GM19467 (cell line): ENCODE measurements around the gene FER1L5.
A peak's percentile ranks its signal among the peaks of the same experiment; 100 is the strongest.
"Not testable (repeated sequence)": the region's sequence is repeated elsewhere in the genome, so short reads cannot be mapped to it uniquely, and the experiment has no call there.

ENCODE experiments used
- ATAC-seq: cut with Tn5 transposase; IDR thresholded peaks from one replicate; pipeline ENCODE4 v1.9.1; 2021; ENCODE audit warnings: mild to moderate bottlenecking, moderate library complexity; ENCODE audit not compliant: unreplicated experiment

Gene FER1L5

DNA sequence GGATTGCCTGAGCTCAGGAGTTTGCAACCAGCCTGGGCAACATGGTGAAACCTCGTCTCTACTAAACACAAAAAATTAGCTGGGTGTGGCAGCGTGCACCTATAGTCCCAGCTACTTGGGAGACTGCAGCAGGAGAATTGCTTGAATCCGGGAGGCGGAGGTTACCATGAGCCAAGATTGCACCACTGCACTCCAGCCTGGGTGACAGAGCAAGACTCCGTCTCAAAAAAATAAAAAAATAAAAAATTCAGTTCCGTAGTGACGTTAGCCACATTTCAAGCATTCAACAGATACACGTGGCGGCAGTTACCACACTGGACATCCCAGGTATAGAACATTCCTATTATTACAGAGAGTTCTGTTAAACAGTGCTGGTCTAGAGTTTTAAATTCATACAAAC lies 8.9 kb upstream of the FER1L5 start:
- no peak for ATAC-seq

DNA sequence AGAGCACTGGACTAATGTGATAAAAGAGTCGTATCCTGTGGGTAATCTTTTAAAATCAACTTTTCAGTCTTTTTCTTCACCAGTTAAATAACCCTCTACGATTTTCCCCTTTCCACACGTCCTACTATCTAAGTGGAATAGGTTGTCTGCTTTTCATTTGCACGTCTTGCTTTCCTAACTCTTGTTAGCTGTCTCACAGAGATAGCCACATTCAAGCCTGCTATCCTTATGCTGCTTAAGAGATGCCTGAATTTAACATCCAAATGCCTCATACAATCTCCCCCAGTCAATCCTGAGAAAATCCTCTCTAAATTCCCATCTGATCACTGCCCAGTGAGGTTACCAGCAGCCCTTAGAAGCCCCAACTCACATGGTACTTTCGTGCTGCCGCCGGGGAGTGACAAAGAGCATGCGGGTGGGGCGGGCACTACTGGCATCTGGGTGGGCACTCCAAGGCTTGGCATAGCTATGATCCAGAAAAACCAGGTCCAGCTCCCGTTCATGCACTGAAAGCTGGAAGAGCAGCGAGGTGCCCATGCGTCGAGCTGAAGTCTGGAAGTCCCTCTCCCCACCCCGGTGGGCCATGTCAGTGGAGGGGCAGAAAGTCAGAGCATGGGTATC lies 5.9 kb upstream of the FER1L5 start:
- no peak for ATAC-seq

DNA sequence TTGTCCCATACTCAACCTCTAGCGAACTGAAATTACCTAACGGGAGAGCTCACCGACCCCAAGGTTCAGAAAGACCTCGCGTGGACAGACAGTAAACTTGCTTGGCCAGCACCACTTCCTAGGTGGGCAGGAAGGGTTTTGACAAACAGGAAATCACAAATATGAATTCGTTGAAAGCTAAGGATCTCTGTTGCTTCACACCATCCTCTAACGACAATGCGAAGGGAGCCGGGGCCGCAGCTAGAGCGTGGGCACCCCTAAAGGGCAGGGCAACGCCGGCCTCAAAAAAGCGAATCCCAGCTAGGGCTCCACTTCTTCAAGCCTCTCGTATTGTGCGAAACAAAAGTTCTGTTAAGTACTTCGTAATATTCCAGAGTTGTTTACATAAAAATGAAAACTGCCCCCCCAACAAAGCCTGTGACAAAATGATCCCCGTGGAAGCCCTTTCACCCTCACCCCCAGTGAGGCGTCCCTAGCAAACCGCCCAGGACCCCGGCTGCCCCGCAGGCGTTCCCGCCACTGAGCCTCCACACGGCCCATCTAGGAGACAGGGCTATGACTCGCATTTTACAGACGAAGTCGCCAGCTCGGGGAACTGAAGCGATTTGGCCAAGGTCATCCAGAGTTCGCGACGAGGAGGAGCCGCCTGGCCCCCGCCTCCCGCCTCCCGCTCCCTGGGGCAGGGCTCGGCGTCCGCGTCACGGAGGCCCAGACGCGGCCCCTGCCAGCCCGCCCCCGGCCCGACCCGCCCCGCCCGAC lies 5.0 kb upstream of the FER1L5 start:
- peak; percentile 48 for ATAC-seq

DNA sequence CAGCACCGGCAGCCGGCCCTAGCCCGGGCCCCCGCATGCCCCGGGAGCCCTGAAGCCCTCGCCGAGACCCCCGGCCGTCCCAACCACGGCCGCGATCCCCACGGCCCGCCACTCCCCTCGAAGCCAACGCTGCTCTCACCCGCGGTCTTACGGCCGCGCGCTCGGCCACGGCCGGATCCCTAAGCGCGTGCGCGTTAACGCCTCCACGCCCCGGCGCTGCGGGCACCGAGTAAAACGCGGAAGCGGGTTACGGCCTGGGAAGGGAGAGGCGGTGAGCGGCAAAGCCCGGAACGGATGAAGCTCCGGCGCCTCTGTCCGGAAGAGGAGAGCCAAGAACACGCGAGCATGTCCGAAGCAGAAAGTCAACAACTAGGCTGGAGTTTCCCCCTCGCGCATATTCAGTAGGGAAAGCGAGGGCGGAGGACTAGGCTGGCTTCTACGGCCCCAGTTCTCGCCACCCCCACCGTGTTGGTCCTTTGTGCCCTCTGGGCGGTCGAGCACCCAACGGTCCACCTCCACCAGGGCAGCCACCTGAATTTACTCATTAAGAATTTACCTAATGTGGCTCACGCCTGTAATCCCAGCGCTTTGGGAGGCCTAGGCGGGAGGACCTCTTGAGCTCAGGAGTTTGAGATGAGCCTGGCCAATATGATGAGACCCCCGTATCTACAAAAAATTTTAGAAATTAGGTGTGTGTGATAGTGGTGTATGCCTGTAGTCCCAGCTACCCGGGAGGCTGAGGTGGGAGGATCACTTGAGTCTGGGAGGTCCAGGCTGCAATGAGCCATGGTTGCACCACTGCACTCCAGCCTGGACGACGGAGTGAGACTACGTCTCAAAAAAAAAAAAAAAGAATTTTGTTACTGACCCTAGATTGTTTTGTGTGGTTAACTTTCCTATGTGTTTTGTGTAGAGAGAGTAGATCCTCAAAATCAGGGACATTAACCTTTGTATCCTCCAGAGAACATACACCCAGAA lies 4.1 kb upstream of the FER1L5 start, which contains the start of gene KANSL3:
TSS of gene KANSL3 (minus strand) at position 169 of the 978 bp plus-strand sequence. CDS start 1,177 bp downstream, outside the sequence.
- ATAC-seq: peak; percentile 65

GRCh38 chr2:96647681-96648080 lies 5.1 kb downstream of the FER1L5 start:
- no peak for ATAC-seq

DNA sequence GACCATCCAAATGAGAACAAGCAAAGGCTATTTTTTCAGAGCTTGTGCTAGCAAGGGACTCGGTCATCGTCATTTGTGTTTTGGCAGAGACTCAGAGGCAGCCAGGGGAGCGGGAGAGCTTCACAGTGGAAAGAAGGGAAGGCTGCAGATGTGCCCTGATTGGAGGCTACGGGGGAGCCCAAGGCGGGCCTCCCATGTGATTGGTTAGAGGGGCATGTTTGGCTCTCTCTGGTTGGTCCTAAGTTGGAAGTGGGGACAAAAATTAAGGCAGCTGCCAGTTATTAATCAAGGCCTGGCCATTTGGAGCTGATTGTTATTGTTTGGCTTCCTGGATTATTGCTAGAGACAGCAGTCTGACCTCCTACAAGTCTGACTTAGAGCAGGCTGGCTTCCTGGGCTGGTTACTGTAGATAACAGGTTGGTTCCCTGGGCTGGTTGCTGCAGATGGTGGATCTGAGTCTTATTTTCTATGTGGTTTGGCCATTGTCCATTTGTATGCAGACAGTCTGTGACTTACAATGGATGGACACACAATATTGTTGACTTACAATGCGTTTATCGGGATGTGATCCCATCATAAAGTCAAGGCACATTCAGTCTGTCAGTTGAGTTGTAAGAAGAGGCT lies 5.9 kb downstream of the FER1L5 start:
- no peak for ATAC-seq

DNA sequence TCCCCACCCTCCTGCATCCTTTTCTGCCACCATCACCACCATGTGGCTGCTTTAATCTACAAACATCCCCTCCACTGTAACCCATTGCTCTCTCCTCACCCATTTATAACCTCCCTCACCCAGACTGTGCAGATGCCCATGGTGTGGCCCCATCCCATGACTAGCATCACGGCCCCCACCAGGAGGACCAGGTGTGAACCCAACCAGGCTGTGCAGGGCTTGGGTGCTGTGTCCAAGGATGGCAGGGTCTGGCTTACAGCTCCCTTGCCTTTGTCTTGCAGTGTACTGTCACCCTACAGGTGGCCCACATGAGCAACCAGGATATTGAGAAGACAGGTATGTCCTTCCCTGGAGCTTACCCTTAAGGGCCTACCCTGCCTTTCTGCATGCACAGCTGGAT lies 6.8 kb downstream of the FER1L5 start:
- no peak for ATAC-seq

DNA sequence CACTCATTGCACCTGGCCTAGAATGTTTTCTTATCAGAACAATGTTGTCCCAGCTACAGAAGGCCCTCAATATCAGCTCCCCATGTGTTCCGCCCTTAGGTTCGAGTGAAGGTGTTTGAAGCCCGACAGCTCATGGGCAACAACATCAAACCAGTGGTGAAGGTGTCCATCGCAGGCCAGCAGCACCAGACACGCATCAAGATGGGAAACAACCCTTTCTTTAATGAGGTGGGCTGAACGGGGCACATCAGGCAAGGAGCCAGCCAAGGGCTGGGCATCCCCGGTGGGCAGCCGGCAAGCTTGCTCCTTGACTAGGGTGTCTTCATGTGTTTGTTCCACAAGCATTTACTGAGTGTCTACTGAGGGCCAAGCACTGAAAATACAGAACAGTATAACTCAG lies 9.2 kb downstream of the FER1L5 start:
- no peak for ATAC-seq

DNA sequence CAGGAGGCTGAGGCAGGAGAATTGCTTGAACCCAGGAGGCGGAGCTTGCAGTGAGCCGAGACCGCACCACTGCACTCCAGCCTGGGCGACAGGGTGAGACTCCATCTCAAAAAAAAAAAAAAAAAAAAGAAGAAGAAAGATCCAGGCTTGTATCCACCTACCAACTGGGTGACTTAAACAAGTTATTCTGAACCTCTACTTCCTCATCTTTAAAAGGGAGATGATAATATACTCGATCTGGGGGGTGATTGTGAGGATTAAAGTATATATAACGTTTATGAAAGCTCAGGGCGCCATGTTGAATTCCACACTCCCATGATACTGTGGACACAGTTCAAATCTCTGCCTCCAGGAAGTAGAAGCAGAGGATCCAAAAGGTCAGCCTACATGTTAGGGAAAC lies 12.2 kb downstream of the FER1L5 start:
- ATAC-seq: not testable (repeated sequence)

DNA sequence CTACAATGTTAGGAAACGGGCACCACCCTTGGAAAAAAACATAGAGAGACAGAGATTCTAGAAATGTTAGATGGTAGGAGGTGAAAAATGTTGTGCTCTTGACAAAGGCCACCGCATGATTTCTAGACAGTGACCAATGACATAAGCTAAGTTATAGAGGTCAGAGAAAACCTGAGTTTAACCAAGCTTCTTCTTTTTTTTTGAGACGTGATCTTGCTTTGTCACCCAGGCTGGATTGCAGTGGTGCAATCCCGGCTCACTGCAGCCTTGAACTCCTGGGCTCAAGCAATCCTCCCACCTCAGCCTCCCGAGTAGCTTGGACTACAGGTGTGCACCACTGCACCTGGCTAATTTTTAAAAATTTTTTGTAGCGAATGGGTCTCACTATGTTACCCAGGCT lies 13.0 kb downstream of the FER1L5 start:
- no peak for ATAC-seq

GRCh38 chr2:96656540-96656939 lies 14.0 kb downstream of the FER1L5 start:
- no peak for ATAC-seq

DNA sequence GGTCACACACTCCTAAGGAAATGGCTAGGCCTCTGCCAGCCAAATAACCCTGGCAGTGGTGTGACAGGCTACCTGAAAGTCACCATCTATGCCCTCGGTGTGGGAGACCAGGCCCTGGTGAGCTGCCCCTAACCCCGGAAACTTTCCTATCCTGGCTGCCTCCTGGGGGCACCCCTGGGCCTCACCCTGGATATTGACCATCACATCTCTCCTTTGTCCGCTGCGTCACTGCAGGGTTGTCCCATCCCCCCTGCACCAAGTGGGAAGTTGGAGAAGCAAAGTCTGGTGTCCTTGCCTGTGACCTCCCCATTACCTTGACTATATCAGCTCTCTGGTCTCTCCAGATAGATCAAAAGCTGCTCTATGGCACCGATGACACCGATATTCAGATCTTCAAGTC lies 18.8 kb downstream of the FER1L5 start:
- no peak for ATAC-seq

DNA sequence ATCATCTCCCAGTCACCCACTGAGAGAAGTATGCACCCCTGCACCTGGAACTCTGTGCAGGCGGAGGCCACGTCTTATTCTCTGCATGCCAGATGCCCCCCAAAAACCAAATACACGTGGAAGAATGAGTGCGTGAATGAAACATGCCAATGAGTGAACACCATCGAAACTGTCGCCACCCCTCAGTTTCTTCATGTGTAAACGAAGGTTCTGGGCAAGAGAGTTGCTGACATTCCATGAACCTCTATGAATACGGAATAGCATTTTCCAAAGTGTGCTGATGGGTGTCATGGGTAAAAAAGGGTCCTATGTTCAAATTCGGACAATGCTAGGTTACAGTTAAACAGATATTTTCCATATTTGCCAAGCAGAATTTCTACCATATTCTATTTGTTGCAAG lies 19.8 kb downstream of the FER1L5 start:
- ATAC-seq: no peak

GRCh38 chr2:96663177-96663576 lies 20.6 kb downstream of the FER1L5 start:
- ATAC-seq: no peak

- ATAC-seq: no peak
Measured at GRCh38 chr2:96663829-96664228, 21.3 kb downstream of the FER1L5 start.

DNA sequence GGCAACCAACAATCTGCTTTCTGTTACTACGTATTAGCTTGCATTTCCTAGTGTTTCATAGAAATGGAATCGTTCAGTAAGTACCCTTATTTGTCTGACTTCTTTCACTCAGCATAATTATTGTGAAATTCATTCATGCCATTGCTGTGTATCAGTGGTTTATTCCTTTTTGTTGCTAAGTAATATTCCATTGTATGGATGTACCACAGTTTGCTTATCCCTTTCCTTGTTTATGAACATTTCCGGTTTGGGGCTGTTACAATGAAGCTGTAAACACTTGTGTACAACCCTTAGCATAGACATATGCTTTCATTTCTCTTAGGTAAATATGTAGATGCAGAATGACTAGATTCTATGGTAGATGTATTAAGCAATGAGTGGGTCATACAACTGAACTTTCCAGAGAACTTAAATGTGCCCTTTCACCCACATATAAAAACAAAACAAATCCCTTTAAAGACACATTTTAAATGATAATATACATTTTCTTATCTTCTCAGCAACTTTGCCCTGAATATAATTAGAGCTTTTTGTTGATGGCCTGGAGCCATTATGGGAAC lies 21.9 kb downstream of the FER1L5 start:
- no peak for ATAC-seq

DNA sequence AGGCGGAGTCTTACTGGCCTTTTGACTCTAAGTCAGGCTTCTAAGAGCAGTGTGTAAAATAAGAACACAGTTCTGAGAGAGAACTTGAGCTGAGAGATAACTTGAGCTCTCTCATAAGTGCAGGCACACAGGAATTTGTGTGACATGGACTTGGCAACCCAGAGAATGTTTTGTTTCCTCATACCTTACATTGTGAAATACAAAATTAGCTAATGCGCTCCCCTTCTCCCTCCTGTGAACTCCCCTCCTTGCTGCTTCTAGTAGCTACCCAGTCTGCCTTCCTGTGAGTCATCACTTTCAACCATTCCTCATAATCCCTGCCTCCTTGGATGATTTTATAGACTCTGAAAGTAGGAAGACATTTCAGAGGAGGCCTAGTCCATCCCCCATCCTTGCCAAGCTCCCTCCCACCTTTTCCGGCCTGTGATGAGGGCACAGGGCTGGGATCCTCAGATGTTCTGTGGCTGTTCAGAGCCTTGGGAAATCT lies 22.6 kb downstream of the FER1L5 start:
- no peak for ATAC-seq

- ATAC-seq: not testable (repeated sequence)
Measured at GRCh38 chr2:96665717-96666116, 23.2 kb downstream of the FER1L5 start.

GRCh38 chr2:96668771-96669170 lies 26.2 kb downstream of the FER1L5 start:
- ATAC-seq: no peak

DNA sequence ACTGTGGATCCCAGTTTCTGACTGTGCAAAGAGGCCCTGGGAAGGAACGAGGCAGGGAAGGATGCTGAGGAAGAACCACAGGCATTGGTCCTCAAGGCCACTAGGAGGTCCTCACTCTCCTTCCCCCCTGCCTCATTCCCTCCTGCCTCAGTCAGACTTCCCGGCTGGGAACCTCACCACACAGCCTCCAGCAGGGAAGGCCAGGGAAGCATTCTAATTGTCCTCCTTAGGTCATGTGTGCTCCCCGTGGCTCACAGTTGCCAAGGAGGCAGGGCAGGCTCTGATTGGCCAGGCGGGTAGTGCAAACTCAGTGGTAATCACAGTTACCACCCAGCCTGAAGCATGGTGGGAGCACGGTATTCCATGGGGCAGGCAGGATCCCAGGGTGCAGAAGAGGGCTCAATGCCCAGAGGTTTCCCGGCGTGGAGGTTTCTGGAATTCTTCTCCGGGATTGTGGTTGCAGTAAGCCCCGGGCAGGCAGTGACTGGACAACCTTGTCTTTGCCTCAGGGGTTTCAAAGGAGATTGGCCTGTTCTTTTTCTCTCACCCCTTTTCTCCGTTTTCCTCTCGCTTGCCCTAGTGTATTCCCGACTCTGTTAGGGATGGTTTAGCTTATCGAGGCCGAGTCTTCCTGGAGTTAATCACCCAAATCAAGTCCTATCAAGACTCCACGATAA lies 27.1 kb downstream of the FER1L5 start:
- no peak for ATAC-seq
